ENCODE measurements around the gene SSR4. TPM values are rescaled to one million over a fixed set of nuclear protein-coding genes. Genes with fewer than 3 reads are reported as not detected.
A peak's percentile ranks its signal among the peaks of the same experiment; 100 is the strongest.

The SSR4 gene
- total and polyA plus RNA-seq, 5 experiments from 2014 or later = 120 to 522 (median 389) TPM

DNA sequence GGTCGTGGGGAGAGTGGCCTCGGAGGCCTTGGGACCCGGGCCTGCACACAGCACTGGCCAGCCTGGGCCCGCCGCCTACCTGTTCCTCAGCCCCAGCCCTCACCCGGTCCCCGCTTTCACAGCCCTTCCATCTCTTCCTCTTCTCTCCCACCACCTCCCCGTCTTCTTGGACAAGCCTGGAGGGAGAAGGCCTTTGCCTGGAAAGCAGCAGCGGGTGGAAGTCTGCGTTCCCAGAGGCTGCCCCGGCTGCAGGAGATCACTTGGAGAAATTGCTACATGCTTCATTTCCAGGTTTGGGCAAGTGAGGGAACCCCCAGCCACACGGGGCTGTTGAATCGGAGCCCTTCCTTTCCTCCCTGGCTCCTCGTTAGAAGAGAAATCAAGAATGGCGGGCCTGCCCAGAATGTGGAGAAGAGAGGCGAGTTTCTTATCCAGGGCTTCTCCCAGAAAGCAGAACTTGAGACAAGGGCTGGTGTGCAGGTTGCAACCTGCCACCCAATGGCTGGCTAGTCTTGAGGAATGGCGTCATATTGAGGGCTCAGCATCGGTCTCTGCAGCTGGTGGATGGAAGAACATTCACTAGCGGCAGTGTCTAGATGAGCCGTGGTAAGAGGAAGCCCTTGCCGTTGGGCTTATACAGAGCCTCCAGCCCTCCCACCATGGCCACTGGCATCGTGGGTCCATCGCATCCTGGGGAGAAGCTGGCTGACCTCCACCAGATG lies 37.1 kb downstream of the SSR4 start:
- H3K27ac Mint-ChIP-seq = peak overlapping the region in 1 of 10 donors; percentile 36

DNA sequence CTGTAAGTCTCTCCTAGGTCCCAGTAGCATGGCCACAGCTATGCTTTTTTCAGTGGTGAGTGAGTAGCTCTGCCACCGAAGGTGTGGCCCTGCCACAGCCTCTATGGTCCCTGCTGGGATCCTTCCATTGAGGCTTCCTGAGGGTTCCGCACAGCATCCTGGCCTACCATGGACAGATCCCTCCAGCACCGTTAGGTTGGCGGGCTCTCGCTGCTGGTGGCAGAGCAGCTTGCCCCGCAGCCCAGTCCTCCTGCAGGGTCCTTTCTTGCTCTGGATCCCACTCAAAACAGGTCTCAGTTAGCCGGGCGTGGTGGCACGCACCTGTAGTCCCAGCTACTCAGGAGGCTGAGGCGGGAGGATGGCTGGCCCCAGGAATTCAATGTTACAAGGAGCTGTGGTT lies 38.3 kb downstream of the SSR4 start:
- Mint-ChIP-seq H3K36me3 (no peaks in the 10 kb centered on the region), H3K27me3 (peaks cover 0 to 3% (median 0%) of the 10 kb centered on the region in 5 donors), H3K4me3 (no peak overlapping the region), H3K27ac (no peak overlapping the region), H3K9me3 (no peaks in the 10 kb centered on the region), H3K4me1 (peaks cover 0 to 9% (median 2%) of the 10 kb centered on the region in 4 donors)
- ATAC-seq = no peak
- POLR2A ChIA-PET = interaction anchor here (1.0 kb wide), 1 partner anchor 39 kb away, joined by 3 read pairs; the partner anchor contains the start of genes IDH3G and SSR4
- DNase-seq = no peak

More for the DNA sequence above, 37.1 kb downstream of the SSR4 start:
- Mint-ChIP-seq H3K27me3 (peaks cover 0 to 11% (median 0%) of the 10 kb centered on the region in 5 donors), H3K36me3 (no peaks in the 10 kb centered on the region), H3K9me3 (no peaks in the 10 kb centered on the region), H3K4me1 (peaks cover 3 to 19% (median 13%) of the 10 kb centered on the region in 4 donors), H3K4me3 (peak overlapping the region; percentile 36 to 74 (median 58))
- DNase-seq (no peak), ATAC-seq (no peak)
- POLR2A ChIA-PET = interaction anchor here (0.6 kb wide), 1 partner anchor 13 kb away, joined by 3 read pairs; no protein-coding TSS in a partner anchor

DNA sequence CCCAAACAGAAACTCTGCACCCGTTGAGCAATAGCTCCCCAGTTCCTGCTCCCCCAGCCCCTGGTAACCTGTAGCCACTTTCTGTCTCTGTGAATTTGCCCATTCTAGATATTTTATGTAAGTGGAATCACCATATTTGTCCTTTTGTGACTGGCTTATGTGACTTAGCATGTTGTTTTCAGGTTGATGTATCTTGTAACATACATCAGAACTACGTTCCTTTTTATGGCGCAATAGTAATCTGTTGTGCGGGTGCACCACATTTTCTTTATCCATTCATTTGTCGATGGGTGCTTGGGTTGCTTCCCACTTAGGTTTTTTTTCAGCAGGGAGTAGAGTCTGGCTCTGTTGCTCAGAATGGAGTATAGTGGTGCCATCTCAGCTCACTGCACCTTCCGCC lies 42.5 kb downstream of the SSR4 start:
- Mint-ChIP-seq H3K27me3 (peaks cover 0 to 11% (median 0%) of the 10 kb centered on the region in 5 donors), H3K9me3 (no peaks in the 10 kb centered on the region), H3K4me3 (no peak overlapping the region), H3K36me3 (no peaks in the 10 kb centered on the region), H3K27ac (no peak overlapping the region), H3K4me1 (no peaks in the 10 kb centered on the region)
- no peak for ATAC-seq
- POLR2A ChIA-PET = interaction anchor here (0.5 kb wide), 1 partner anchor 25 kb away, joined by 3 read pairs; no protein-coding TSS in a partner anchor
- DNase-seq = no peak

DNA sequence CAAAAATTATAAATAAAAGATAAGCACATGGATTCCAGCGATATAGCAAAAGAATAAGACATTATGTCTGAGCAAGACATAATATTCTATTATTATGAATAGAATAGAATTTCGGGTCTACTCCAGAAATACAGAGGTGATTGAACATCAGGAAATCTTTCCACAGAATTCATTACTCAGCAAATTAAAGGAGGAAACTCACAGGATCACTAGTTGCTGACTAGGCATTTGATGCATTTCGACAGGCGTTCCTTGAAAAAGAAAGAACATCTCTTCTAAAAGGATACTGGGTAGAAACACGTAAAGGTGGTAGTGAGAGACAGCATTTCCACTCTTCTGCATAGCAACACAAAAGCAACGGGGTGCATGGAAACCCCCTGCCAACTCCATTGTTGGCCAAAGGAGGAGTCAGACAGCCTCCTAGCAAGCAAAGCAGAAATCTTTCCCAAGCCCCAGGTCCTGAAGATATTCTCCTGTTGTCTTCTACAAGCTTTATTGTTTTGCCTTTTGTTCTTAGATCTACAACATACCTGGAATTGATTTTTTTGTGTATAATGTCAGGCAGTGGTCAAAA lies 50.1 kb downstream of the SSR4 start:
- no peak overlapping the region for H3K4me3 Mint-ChIP-seq
- H3K4me1 Mint-ChIP-seq = no peaks in the 10 kb centered on the region
- no peak for DNase-seq
- peaks cover 0 to 15% (median 4%) of the 10 kb centered on the region in 5 donors for H3K27me3 Mint-ChIP-seq
- H3K9me3 Mint-ChIP-seq = no peaks in the 10 kb centered on the region
- POLR2A ChIA-PET = no interaction called here
- no peak for ATAC-seq
- H3K27ac Mint-ChIP-seq = no peak overlapping the region
- peaks cover 0 to 5% (median 0%) of the 10 kb centered on the region in 3 donors for H3K36me3 Mint-ChIP-seq

DNA sequence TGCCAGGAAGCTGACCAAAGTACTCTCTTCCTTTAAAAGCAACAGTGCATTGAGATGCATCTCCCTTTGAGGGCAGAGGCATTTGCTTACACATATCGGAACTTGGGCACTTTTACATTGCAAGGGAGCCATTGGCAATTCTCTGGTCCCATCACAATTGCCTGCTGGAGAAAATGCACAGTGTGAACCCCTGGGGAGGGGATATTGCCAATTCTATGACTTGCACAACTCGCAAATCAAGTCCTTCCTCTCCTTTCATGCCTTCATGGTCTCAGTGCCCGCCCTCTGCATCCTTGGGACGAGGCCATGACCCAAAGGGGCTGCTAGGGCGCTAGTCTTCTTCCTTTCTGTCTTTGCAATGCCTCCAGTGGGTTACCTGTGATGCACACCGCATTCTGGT lies 50.7 kb downstream of the SSR4 start:
- Mint-ChIP-seq H3K9me3 (no peaks in the 10 kb centered on the region), H3K4me1 (no peaks in the 10 kb centered on the region), H3K27me3 (peaks cover 0 to 15% (median 4%) of the 10 kb centered on the region in 5 donors), H3K27ac (no peak overlapping the region), H3K36me3 (peaks cover 0 to 5% (median 0%) of the 10 kb centered on the region in 3 donors), H3K4me3 (no peak overlapping the region)
- POLR2A ChIA-PET = no interaction called here
- DNase-seq (no peak), ATAC-seq (no peak)

DNA sequence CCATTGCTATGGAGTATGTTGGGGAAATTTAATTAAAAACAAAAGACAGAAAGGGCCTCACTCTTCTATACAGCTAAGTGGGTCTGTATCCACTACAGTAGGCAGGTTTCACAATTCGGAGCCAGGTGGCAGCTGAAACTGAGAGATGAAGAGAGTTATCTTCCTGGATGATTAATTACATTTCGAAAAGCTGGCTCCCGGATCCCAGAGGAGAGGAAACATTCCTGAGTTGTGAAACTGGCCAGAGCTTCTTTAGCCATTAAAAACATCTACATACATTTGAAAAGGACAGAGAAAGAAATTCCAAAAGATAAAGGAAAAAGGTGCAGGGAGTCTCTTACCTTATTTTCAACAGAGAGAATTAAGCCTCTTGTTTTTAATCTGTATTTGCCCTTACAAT lies 51.4 kb downstream of the SSR4 start:
- Mint-ChIP-seq H3K27me3 (peaks cover 0 to 15% (median 4%) of the 10 kb centered on the region in 5 donors), H3K9me3 (no peaks in the 10 kb centered on the region), H3K4me3 (no peak overlapping the region), H3K27ac (peak overlapping the region in 1 of 10 donors; percentile 49), H3K4me1 (no peaks in the 10 kb centered on the region), H3K36me3 (peaks cover 0 to 5% (median 0%) of the 10 kb centered on the region in 3 donors)
- no peak for DNase-seq
- POLR2A ChIA-PET = no interaction called here
- ATAC-seq = no peak

Other genes starting within 250 kb of the SSR4 start
- 10 to 100 TPM; 25.3 to 27.3 TPM for gene CCNQ, start 195.5 kb upstream of the SSR4 start, total RNA-seq
- gene CCNQ, start 195.5 kb upstream of the SSR4 start, polyA plus RNA-seq = 10 to 100 TPM; 28.7 to 37.6 (median 33.8) TPM
- not detected for gene DUSP9, start 147.5 kb upstream of the SSR4 start, total RNA-seq
- gene DUSP9, start 147.5 kb upstream of the SSR4 start, polyA plus RNA-seq = not detected
- not detected for gene PNCK, start 120.9 kb upstream of the SSR4 start, total RNA-seq
- gene PNCK, start 120.9 kb upstream of the SSR4 start, polyA plus RNA-seq = not detected
- gene SLC6A8, start 106.7 kb upstream of the SSR4 start, total RNA-seq = under 1 TPM; 0.31 to 0.49 TPM
- under 1 TPM in 2 of 3 donors, not detected in 1; 0.04 to 0.16 TPM for gene SLC6A8, start 106.7 kb upstream of the SSR4 start, polyA plus RNA-seq
- gene BCAP31, start 70.3 kb upstream of the SSR4 start, total RNA-seq = 100 to 1,000 TPM; 108 to 118 TPM
- 100 to 1,000 TPM; 298 to 328 (median 319) TPM for gene BCAP31, start 70.3 kb upstream of the SSR4 start, polyA plus RNA-seq
- 1 to 10 TPM; 5.8 to 7.3 TPM for gene ABCD1, start 69.8 kb upstream of the SSR4 start, total RNA-seq
- gene ABCD1, start 69.8 kb upstream of the SSR4 start, polyA plus RNA-seq = 1 to 10 TPM; 1.1 to 2.1 (median 2.0) TPM
- gene PLXNB3, start 30.4 kb upstream of the SSR4 start, total RNA-seq = under 1 TPM; 0.34 to 0.41 TPM
- not detected for gene PLXNB3, start 30.4 kb upstream of the SSR4 start, polyA plus RNA-seq
- gene SRPK3, start 13.6 kb upstream of the SSR4 start, total RNA-seq = not detected
- gene SRPK3, start 13.6 kb upstream of the SSR4 start, polyA plus RNA-seq = not detected
- 10 to 100 TPM; 47.7 to 51.2 TPM for gene IDH3G, start 293 bp upstream of the SSR4 start, total RNA-seq
- 100 to 1,000 TPM in 2 of 3 donors, 10 to 100 TPM in 1; 71.9 to 109 (median 100) TPM for gene IDH3G, start 293 bp upstream of the SSR4 start, polyA plus RNA-seq
- gene PDZD4, start 35.9 kb downstream of the SSR4 start, total RNA-seq = under 1 TPM; 0.31 to 0.66 TPM
- gene PDZD4, start 35.9 kb downstream of the SSR4 start, polyA plus RNA-seq = 1 to 10 TPM in 1 of 3 donors, under 1 TPM in 1, not detected in 1; 0.41 to 1.5 TPM
- under 1 TPM; 0.16 to 0.23 TPM for gene L1CAM, start 91.5 kb downstream of the SSR4 start, total RNA-seq
- gene L1CAM, start 91.5 kb downstream of the SSR4 start, polyA plus RNA-seq = not detected
- gene AVPR2, start 110.0 kb downstream of the SSR4 start, total RNA-seq = not detected
- not detected for gene AVPR2, start 110.0 kb downstream of the SSR4 start, polyA plus RNA-seq
- 100 to 1,000 TPM; 324 to 353 TPM for gene ARHGAP4, start 131.6 kb downstream of the SSR4 start, total RNA-seq
- gene ARHGAP4, start 131.6 kb downstream of the SSR4 start, polyA plus RNA-seq = 100 to 1,000 TPM in 1 of 3 donors, 10 to 100 TPM in 2; 58.9 to 112 (median 96.6) TPM
- 10 to 100 TPM; 72.1 to 80.8 TPM for gene NAA10, start 140.4 kb downstream of the SSR4 start, total RNA-seq
- gene NAA10, start 140.4 kb downstream of the SSR4 start, polyA plus RNA-seq = 10 to 100 TPM; 66.8 to 73.3 (median 71.3) TPM
- 10 to 100 TPM; 17.8 to 18.2 TPM for gene RENBP, start 150.0 kb downstream of the SSR4 start, total RNA-seq
- under 1 TPM; 0.49 to 0.96 (median 0.73) TPM for gene RENBP, start 150.0 kb downstream of the SSR4 start, polyA plus RNA-seq
- 10 to 100 TPM; 62.4 to 64.9 TPM for gene HCFC1, start 177.2 kb downstream of the SSR4 start, total RNA-seq
- 10 to 100 TPM in 1 of 3 donors, 1 to 10 TPM in 2; 3.3 to 11.9 (median 7.9) TPM for gene HCFC1, start 177.2 kb downstream of the SSR4 start, polyA plus RNA-seq
- gene TMEM187, start 178.1 kb downstream of the SSR4 start, total RNA-seq = 10 to 100 TPM in 1 of 2 experiments, 1 to 10 TPM in 1; 9.3 to 11.2 TPM
- gene TMEM187, start 178.1 kb downstream of the SSR4 start, polyA plus RNA-seq = 10 to 100 TPM in 1 of 3 donors, 1 to 10 TPM in 2; 3.1 to 13.6 (median 8.9) TPM
- gene IRAK1, start 225.2 kb downstream of the SSR4 start, total RNA-seq = 10 to 100 TPM; 68.8 to 76.6 TPM
- 10 to 100 TPM; 23.9 to 44.7 (median 27.8) TPM for gene IRAK1, start 225.2 kb downstream of the SSR4 start, polyA plus RNA-seq

All from naive thymus-derived CD8-positive, alpha-beta T cell (primary cell).